ENCODE measurements around the gene FERMT2.

DNA sequence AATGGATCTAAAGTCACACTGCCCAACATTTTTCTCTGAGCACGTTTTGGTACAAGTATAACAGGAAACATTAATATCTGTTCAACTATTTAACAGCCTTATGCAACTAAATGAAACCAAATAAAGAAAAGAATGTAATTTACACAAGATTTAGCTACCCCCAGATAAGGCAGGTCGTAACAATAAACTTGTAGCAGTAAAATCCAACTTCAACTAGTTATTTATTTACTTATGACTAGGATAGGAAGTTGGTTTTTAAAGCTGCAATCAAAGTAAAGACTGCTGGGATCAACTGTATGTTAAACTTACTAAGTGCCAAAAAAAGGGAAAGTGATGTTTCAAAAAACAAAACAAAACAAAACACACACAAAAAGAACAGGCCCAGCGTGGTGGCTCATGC, 30.9 kb downstream of the FERMT2 start:
- no peak for TF ChIP-seq MAZ (IDR thresholded peaks at IDR 0.05; ENCODE audit: borderline replicate concordance, low read depth, low read length)
- TF ChIP-seq KDM5A (IDR thresholded peaks at IDR 0.05) = no peak
- no peak for TF ChIP-seq POLR2AphosphoS2 (conservative IDR thresholded peaks at IDR 0.05; ENCODE audit: low read length)
